C1 segment of cervical spinal cord (tissue), 14 donors: ENCODE measurements around the gene KCNK17.

ENCODE experiments used
- DNase-seq, 14 donors: peaks; one replicate each; lab custom pipeline; 2025; lab: John Stamatoyannopoulos, UW

KCNK17 gene

GRCh38 chr6:39338397-39338796 lies 24.2 kb upstream of the KCNK17 start:
- peak in 3 of 14 donors; percentile 4 to 14 (median 9) for DNase-seq

- DNase-seq: peak in 5 of 14 donors; percentile 5 to 18 (median 13)
These were observed 21.7 kb upstream of the KCNK17 start for GRCh38 chr6:39335780-39336545.

- no peak for DNase-seq
These were observed 19.6 kb upstream of the KCNK17 start for GRCh38 chr6:39333644-39334438.

- DNase-seq: peak in 6 of 14 donors; percentile 9 to 46 (median 26)
These were observed 16.3 kb upstream of the KCNK17 start for GRCh38 chr6:39330476-39330875.

- DNase-seq: peak in 3 of 14 donors; percentile 14 to 46 (median 15)
These were observed 15.8 kb upstream of the KCNK17 start for GRCh38 chr6:39330057-39330456.

GRCh38 chr6:39328066-39328465 lies 13.8 kb upstream of the KCNK17 start:
- DNase-seq: no peak

- DNase-seq: no peak
These were observed 13.3 kb upstream of the KCNK17 start for GRCh38 chr6:39327507-39327906.

GRCh38 chr6:39322306-39322850 lies 8.2 kb upstream of the KCNK17 start, which contains the start of gene KCNK16:
KCNK16 (minus strand) TSS chr6:39322702; CDS start chr6:39322540, 162 bp downstream.
- DNase-seq: no peak

- no peak for DNase-seq
These were observed 7.5 kb upstream of the KCNK17 start for GRCh38 chr6:39321761-39322160.

- no peak for DNase-seq
These were observed 6.3 kb upstream of the KCNK17 start for GRCh38 chr6:39320363-39320984.

GRCh38 chr6:39319621-39320362 lies 5.6 kb upstream of the KCNK17 start:
- DNase-seq: no peak

GRCh38 chr6:39317256-39317655 lies 3.0 kb upstream of the KCNK17 start:
- DNase-seq: no peak

GRCh38 chr6:39313526-39314272 lies 520 bp downstream of the KCNK17 start:
- no peak for DNase-seq

- no peak for DNase-seq
These were observed 1.2 kb downstream of the KCNK17 start for GRCh38 chr6:39312912-39313525.

- no peak for DNase-seq
These were observed 3.7 kb downstream of the KCNK17 start for GRCh38 chr6:39310542-39310941.

GRCh38 chr6:39309942-39310531 lies 4.2 kb downstream of the KCNK17 start:
- peak in 11 of 14 donors; percentile 10 to 62 (median 32) for DNase-seq

- no peak for DNase-seq
These were observed 6.8 kb downstream of the KCNK17 start for GRCh38 chr6:39307462-39307861.

GRCh38 chr6:39304951-39305350 lies 9.3 kb downstream of the KCNK17 start:
- no peak for DNase-seq

- no peak for DNase-seq
These were observed 10.6 kb downstream of the KCNK17 start for GRCh38 chr6:39303425-39304153.
